Progenitor cell of endocrine pancreas (in vitro differentiated cells): ENCODE data around the gene SMARCA2. TPM values are rescaled to one million over a fixed set of nuclear protein-coding genes. Genes with fewer than 3 reads are reported as not detected.

ENCODE experiments used
- DNase-seq: peaks from one replicate; pipeline ENCODE4 v3.0.0; 2021; ENCODE audit warnings: low spot score; ENCODE audit not compliant: unreplicated experiment
- H3K27ac Mint-ChIP-seq: 2 replicates; pipeline ENCODE4 v1.8.0; 2021; ENCODE audit warnings: mild to moderate bottlenecking, moderate library complexity, mixed read lengths
- H3K27me3 Mint-ChIP-seq: 2 replicates; pipeline ENCODE4 v1.8.0; 2021; ENCODE audit warnings: mixed read lengths
- H3K36me3 Mint-ChIP-seq: 2 replicates; pipeline ENCODE4 v1.8.0; 2022; ENCODE audit warnings: mixed read lengths; ENCODE audit not compliant: insufficient read depth
- H3K4me1 Mint-ChIP-seq: 2 replicates; pipeline ENCODE4 v1.8.0; 2021; ENCODE audit warnings: low read depth, mixed read lengths
- H3K4me3 Mint-ChIP-seq: 2 replicates; pipeline ENCODE4 v1.8.0; 2021; ENCODE audit warnings: low read depth, mild to moderate bottlenecking, moderate library complexity, mixed read lengths
- H3K9me3 Mint-ChIP-seq: 2 replicates; pipeline ENCODE4 v1.8.0; 2021; ENCODE audit warnings: low read depth, mixed read lengths
- CTCF ChIP-seq: fragments of 200-600 bp; sonication (generic); IDR thresholded peaks from one replicate; pipeline ENCODE4 v1.5.0; 2021; ENCODE audit warnings: antibody characterized with exemption, mild to moderate bottlenecking; ENCODE audit not compliant: unreplicated experiment
- total RNA-seq: library from RNA; stranded (reverse); gene quantifications from 2 replicates; pipeline ENCODE4 v1.2.1, GENCODE V29; 2021

Gene SMARCA2
- total RNA-seq, 1 donor from 2014 or later, result 55.8 TPM

GRCh38 chr9:2060424-2060823 lies 45.3 kb downstream of the SMARCA2 start:
- Mint-ChIP-seq H3K4me1 (peaks cover 2% of the 10 kb centered on the region), H3K27me3 (no peaks in the 10 kb centered on the region), H3K4me3 (no peak overlapping the region), H3K36me3 (peaks cover 13% of the 10 kb centered on the region), H3K9me3 (no peaks in the 10 kb centered on the region), H3K27ac (no peak overlapping the region)
- no peak for DNase-seq
- TF ChIP-seq CTCF, result no peak

- TF ChIP-seq CTCF, result no peak
- H3K27me3 Mint-ChIP-seq, result no peaks in the 10 kb centered on the region
- peaks cover 1% of the 10 kb centered on the region for H3K36me3 Mint-ChIP-seq
- no peak overlapping the region for H3K4me3 Mint-ChIP-seq
- no peaks in the 10 kb centered on the region for H3K9me3 Mint-ChIP-seq
- H3K4me1 Mint-ChIP-seq, result peaks cover 8% of the 10 kb centered on the region
- no peak for DNase-seq
- no peak overlapping the region for H3K27ac Mint-ChIP-seq
Measured at GRCh38 chr9:2065704-2066103, 50.6 kb downstream of the SMARCA2 start.

GRCh38 chr9:2066312-2067273 lies 51.4 kb downstream of the SMARCA2 start:
- no peak overlapping the region for H3K27ac Mint-ChIP-seq
- H3K4me1 Mint-ChIP-seq, result peaks cover 8% of the 10 kb centered on the region
- H3K9me3 Mint-ChIP-seq, result no peaks in the 10 kb centered on the region
- no peak overlapping the region for H3K4me3 Mint-ChIP-seq
- no peaks in the 10 kb centered on the region for H3K27me3 Mint-ChIP-seq
- peaks cover 4% of the 10 kb centered on the region for H3K36me3 Mint-ChIP-seq
- no peak for DNase-seq
- no peak for TF ChIP-seq CTCF

- DNase-seq, result no peak
- Mint-ChIP-seq H3K9me3 (no peaks in the 10 kb centered on the region), H3K27ac (no peak overlapping the region), H3K4me3 (no peak overlapping the region), H3K27me3 (no peaks in the 10 kb centered on the region), H3K4me1 (peaks cover 5% of the 10 kb centered on the region), H3K36me3 (peaks cover 14% of the 10 kb centered on the region)
- TF ChIP-seq CTCF, result no peak
Measured at GRCh38 chr9:2072752-2073405, 57.7 kb downstream of the SMARCA2 start.

- H3K4me3 Mint-ChIP-seq, result no peak overlapping the region
- no peaks in the 10 kb centered on the region for H3K9me3 Mint-ChIP-seq
- no peak for DNase-seq
- no peaks in the 10 kb centered on the region for H3K27me3 Mint-ChIP-seq
- no peaks in the 10 kb centered on the region for H3K4me1 Mint-ChIP-seq
- no peak for TF ChIP-seq CTCF
- H3K36me3 Mint-ChIP-seq, result peaks cover 21% of the 10 kb centered on the region
- no peak overlapping the region for H3K27ac Mint-ChIP-seq
Measured at GRCh38 chr9:2082772-2083171, 67.6 kb downstream of the SMARCA2 start.
